ENCODE measurements around the gene CABYR. TPM values are rescaled to one million over a fixed set of nuclear protein-coding genes. Genes with fewer than 3 reads are reported as not detected.

The CABYR gene
- total and polyA plus RNA-seq, 2 donors (not counting 1 experiment from before 2014, with no cell fraction given), result 7.3 to 14.0 TPM

DNA sequence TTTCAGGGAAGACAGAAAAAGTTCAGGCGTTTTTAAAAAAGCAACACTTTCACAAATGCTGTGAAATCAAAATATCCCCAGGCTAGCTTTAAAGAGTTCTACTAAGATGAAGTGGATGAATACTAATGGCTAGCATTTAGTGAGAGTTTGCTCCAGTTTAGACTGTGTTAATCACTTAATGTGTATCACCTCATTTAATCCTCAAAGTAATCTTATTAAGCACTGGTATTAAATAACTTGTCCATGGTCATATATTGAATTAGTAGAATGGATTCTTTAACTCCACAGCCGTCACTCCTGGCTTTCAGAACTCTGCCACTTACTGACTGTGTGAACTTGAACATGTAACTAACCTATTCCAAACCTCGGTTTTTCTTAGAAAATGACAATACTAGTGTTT is 66.0 kb downstream of the CABYR start:
- no peaks in the 10 kb centered on the region for H4K20me1 ChIP-seq (ENCODE audit: control insufficient read depth, extremely low read depth, insufficient read depth, low read length)
- no peak for DNase-seq (ENCODE audit: low read depth in 2 of 2)
- no peak overlapping the region for H2AFZ ChIP-seq (ENCODE audit: low read length)
- no peaks in the 10 kb centered on the region for H3K4me1 ChIP-seq (ENCODE audit: control insufficient read depth, extremely low read depth, insufficient read depth, low read length)
- H3K9ac ChIP-seq (ENCODE audit: insufficient read depth, low read length), result no peak overlapping the region
- H3K79me2 ChIP-seq (ENCODE audit: control insufficient read depth, insufficient read depth, low read length), result no peaks in the 10 kb centered on the region
- no peaks in the 10 kb centered on the region for H3K9me3 ChIP-seq (ENCODE audit: control insufficient read depth, insufficient read depth, low read depth, low read length)
- TF ChIP-seq EZH2 (IDR thresholded peaks at IDR 0.05; ENCODE audit: low read length, missing control alignments), result no peak
- TF ChIP-seq, protein P1, sequence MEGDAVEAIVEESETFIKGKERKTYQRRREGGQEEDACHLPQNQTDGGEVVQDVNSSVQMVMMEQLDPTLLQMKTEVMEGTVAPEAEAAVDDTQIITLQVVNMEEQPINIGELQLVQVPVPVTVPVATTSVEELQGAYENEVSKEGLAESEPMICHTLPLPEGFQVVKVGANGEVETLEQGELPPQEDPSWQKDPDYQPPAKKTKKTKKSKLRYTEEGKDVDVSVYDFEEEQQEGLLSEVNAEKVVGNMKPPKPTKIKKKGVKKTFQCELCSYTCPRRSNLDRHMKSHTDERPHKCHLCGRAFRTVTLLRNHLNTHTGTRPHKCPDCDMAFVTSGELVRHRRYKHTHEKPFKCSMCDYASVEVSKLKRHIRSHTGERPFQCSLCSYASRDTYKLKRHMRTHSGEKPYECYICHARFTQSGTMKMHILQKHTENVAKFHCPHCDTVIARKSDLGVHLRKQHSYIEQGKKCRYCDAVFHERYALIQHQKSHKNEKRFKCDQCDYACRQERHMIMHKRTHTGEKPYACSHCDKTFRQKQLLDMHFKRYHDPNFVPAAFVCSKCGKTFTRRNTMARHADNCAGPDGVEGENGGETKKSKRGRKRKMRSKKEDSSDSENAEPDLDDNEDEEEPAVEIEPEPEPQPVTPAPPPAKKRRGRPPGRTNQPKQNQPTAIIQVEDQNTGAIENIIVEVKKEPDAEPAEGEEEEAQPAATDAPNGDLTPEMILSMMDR (conservative IDR thresholded peaks at IDR 0.05 in 1 of 2, IDR thresholded peaks at IDR 0.05 in 1 of 2; ENCODE audit: low read depth in 1 of 2, low read length in 2 of 2), result no peak
- H3K27ac ChIP-seq (ENCODE audit: insufficient read depth, low read length), result no peak overlapping the region
- no peaks in the 10 kb centered on the region for H3K36me3 ChIP-seq (ENCODE audit: control insufficient read depth, insufficient read depth, low read length)
- no peak overlapping the region for H3K4me2 ChIP-seq (ENCODE audit: extremely low read depth, insufficient read depth, low read length)
- no peaks in the 10 kb centered on the region for H3K27me3 ChIP-seq (ENCODE audit: control insufficient read depth, insufficient read depth, low read length)
- no peak overlapping the region for H3K4me3 ChIP-seq (replicated peaks in 1 of 4; ENCODE audit: control extremely low read depth in 1 of 4, insufficient read depth in 1 of 4, low read depth in 3 of 4, low read length in 4 of 4)

DNA sequence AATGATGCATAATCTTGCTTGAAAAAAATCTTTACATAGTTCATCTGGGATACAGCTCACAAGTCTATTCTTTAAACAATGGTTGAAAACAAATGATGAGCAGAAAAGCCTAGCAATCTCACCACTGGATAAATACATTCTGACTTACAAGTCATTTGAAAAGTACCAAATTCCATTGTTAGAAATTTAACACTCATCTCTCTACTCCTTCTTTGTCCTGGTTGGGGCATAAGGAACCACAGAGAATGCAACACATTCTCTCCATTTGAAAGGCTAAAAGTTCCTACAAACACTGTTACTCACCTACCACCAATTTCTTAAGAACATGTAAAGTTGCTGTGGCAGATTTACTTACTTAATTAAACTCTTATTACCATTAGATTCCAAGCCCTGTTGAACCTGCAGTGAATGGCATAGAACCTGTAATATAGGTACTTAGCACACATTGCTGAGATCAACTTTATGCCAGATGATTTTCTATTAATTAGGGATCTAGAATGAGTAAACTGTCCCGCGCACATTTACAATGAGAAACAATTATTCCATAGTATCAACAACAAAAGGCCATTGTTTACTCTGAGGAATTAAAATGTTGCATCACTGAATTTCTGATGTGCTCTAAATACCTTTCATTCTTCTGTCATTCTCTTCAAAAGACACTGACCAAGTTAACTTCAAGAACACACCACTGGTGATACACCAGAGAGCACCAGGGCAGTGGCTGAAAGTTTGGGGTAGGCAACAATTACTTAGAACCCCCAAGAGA is 69.6 kb downstream of the CABYR start:
- Histone ChIP-seq H3K4me1 (ENCODE audit: control insufficient read depth, extremely low read depth, insufficient read depth, low read length) (no peaks in the 10 kb centered on the region), H3K9me3 (ENCODE audit: control insufficient read depth, insufficient read depth, low read depth, low read length) (no peaks in the 10 kb centered on the region), H3K4me3 (replicated peaks in 1 of 4; ENCODE audit: control extremely low read depth in 1 of 4, insufficient read depth in 1 of 4, low read depth in 3 of 4, low read length in 4 of 4) (no peak overlapping the region), H3K27ac (ENCODE audit: insufficient read depth, low read length) (no peak overlapping the region), H3K36me3 (ENCODE audit: control insufficient read depth, insufficient read depth, low read length) (no peaks in the 10 kb centered on the region), H3K79me2 (ENCODE audit: control insufficient read depth, insufficient read depth, low read length) (no peaks in the 10 kb centered on the region), H2AFZ (ENCODE audit: low read length) (no peak overlapping the region), H4K20me1 (ENCODE audit: control insufficient read depth, extremely low read depth, insufficient read depth, low read length) (no peaks in the 10 kb centered on the region), H3K4me2 (ENCODE audit: extremely low read depth, insufficient read depth, low read length) (no peak overlapping the region), H3K9ac (ENCODE audit: insufficient read depth, low read length) (no peak overlapping the region), H3K27me3 (ENCODE audit: control insufficient read depth, insufficient read depth, low read length) (no peaks in the 10 kb centered on the region)
- peak in 1 of 2 donors; percentile 75 for DNase-seq (ENCODE audit: low read depth in 2 of 2)
- no peak for TF ChIP-seq EZH2 (IDR thresholded peaks at IDR 0.05; ENCODE audit: low read length, missing control alignments)
- TF ChIP-seq, protein P1 (conservative IDR thresholded peaks at IDR 0.05 in 1 of 2, IDR thresholded peaks at IDR 0.05 in 1 of 2; ENCODE audit: low read depth in 1 of 2, low read length in 2 of 2), result no peak

DNA sequence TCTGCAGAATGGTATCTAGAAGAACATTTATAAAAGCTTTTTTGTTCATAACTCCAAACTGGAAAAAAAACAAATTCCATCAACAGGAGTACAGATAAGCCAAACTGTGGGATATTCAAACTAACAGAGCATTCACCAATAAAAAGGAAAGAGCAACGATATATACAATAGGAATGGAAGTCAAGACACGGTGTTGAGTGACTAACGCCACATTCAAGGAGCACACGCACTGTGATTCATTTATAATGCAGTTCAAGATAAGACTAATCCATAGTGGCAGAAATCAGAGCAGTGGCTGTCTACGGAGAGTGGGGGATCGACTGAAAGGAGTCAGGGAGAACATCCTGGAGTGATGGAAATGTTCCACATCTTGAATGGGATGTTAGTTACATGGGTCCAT is 70.7 kb downstream of the CABYR start:
- Histone ChIP-seq H3K36me3 (ENCODE audit: control insufficient read depth, insufficient read depth, low read length) (no peaks in the 10 kb centered on the region), H3K27ac (ENCODE audit: insufficient read depth, low read length) (no peak overlapping the region), H3K9me3 (ENCODE audit: control insufficient read depth, insufficient read depth, low read depth, low read length) (no peaks in the 10 kb centered on the region), H3K4me3 (replicated peaks in 1 of 4; ENCODE audit: control extremely low read depth in 1 of 4, insufficient read depth in 1 of 4, low read depth in 3 of 4, low read length in 4 of 4) (no peak overlapping the region), H3K9ac (ENCODE audit: insufficient read depth, low read length) (no peak overlapping the region), H2AFZ (ENCODE audit: low read length) (no peak overlapping the region), H3K4me1 (ENCODE audit: control insufficient read depth, extremely low read depth, insufficient read depth, low read length) (peaks cover 4% of the 10 kb centered on the region), H3K27me3 (ENCODE audit: control insufficient read depth, insufficient read depth, low read length) (no peaks in the 10 kb centered on the region), H3K79me2 (ENCODE audit: control insufficient read depth, insufficient read depth, low read length) (no peaks in the 10 kb centered on the region), H3K4me2 (ENCODE audit: extremely low read depth, insufficient read depth, low read length) (no peak overlapping the region), H4K20me1 (ENCODE audit: control insufficient read depth, extremely low read depth, insufficient read depth, low read length) (no peaks in the 10 kb centered on the region)
- peak in 1 of 2 donors; percentile 35 for DNase-seq (ENCODE audit: low read depth in 2 of 2)
- TF ChIP-seq, protein P1 (conservative IDR thresholded peaks at IDR 0.05 in 1 of 2, IDR thresholded peaks at IDR 0.05 in 1 of 2; ENCODE audit: low read depth in 1 of 2, low read length in 2 of 2), result no peak

Other genes starting within 250 kb of the CABYR start
- 32.0 and 32.6 TPM in 2 replicates for gene TTC39C, start 124.3 kb upstream of the CABYR start, total RNA-seq
- gene TTC39C, start 124.3 kb upstream of the CABYR start, polyA plus RNA-seq, result 15.8 and 17.7 TPM in 2 replicates

All from fibroblast of lung (primary cell).